KBM-7 (cell line): Measurements from ENCODE around the gene GALNTL6.
"Not testable (repeated sequence)": the region's sequence is repeated elsewhere in the genome, so short reads cannot be mapped to it uniquely, and the experiment has no call there.

Experiments used
- DNase-seq: peaks from one replicate; pipeline ENCODE4 v3.0.0-alpha.2; 2015
- in situ Hi-C: fragments of 300-500 bp; cut with MboI; formaldehyde crosslinking; loops from 2 replicates; pipeline ENCODE4 v1.14.3; 2020; ENCODE audit warnings: low sequenced_read_pairs, low pct_unique_long_range_greater_than_20kb, mixed read lengths

Gene GALNTL6

DNA sequence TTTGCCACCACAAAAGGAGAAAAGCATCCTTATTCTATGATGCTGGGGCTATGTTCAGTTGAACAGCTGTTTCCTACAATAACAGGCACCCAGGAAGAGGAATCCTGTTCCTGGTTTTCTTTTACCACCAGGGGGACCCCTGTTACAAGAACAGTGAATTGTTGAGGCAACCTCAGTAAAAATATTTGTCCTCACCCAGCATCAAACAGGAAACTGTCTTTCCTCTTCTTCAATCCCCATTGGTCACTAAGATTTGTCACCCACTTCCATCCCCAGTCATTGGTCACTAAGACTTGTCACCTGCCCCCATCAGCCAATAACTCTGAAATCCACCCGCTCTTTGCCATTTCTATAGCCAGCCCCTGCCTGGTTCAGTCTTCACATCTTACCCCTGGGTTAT lies 1211.9 kb downstream of the GALNTL6 start:
- DNase-seq = peak; percentile 77
- in situ Hi-C loops = loop anchor here (10.0 kb wide), 1 partner anchor 230 kb away; no protein-coding TSS in a partner anchor

DNA sequence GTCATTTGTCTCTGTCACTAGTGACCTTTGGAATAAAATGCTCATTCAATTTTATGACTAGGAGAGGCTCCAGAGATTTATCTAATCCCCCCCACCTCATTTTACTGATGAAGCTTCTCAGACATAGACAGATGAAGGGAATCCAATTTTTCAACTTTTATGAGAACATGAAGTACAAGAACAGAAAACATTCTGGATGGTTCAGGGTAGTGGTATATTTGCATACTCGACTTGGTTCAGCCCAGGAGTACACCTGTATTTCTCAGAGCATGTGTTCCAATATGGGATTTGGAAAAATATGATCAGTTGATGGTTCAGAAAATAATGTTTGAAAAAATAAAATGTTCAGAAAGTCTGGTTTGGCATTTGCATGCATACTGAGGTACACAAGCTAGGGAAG lies 1224.0 kb downstream of the GALNTL6 start:
- DNase-seq = no peak
- in situ Hi-C loops = no loop called here

DNA sequence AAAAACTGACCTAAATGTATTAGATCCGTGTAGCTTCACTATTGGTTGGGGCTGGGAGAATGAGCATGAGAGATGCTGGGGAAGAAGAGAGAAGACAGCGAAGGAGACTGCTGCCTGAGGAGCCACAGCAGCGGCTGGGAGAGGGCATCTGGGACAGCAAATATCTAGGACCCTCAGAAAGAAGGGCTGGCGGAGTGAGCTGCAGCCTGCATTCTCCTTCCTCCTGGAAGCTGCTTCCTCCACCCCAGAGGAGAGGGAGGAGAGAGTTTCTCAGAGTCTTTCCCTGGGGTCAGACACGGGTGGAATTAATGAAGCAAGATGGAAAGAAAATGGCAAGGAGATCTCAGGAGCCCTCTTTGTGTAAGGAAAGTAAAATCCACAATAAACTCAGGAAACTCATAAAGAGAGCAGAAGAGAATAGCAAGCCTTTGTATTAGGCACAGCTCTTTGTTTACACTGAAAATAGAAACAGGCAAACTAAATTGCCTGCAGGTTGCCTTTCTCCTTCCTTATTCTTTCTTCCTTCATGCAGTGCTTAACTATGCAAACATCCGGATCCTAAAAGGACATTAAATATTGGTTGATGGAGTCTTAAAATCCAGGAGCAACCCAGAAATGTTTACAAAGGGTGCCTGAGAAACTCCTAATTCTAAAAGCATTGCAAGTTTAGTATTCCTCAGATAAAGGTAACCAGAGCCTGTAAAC lies 1225.1 kb downstream of the GALNTL6 start:
- DNase-seq = no peak
- in situ Hi-C loops = no loop called here

DNA sequence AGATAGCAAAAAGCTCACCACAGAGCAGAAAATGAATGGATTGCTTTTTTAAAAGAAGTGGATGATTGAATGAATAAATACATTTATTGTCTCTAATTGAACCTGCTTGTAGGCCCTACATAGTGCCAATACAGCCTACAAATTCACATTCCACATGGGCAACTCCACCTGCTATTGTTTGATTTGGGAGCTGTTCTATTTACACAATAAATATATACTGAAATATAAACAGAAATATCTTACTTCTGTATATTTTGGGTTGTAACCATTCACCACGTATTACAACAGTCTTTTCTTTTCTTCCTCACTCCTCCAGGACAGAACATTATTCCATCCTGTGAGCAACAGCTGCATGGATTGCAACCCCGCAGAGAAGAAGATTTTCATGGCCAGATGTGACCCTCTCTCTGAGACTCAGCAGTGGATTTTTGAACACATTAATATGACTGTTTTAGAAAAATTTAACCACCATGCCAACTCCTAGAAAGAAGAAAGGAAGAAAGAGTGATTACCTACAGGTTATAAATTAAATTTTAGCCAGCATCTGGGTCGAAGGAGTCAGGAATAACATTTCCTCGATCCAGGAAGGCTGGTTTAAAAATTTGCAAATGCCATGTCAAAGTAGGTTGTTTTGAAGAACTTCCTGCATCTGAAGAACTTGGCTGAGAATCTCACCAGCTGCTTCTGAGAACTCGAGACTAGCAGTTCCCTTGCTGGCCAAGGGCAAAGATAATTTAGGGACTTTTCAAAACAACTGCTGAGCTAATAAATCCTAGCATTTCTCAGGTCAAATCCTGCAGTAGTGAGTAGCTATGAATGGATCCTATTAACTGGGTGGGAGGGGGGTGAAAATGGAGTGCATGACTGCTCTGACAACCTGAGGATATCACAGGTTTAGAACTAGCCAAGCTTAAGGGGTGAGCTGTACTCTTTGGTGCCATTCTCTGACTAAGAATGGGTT lies 1226.7 kb downstream of the GALNTL6 start:
- in situ Hi-C loops = no loop called here

GRCh38 chr4:173041482-173041881 lies 1228.3 kb downstream of the GALNTL6 start:
- no peak for DNase-seq
- in situ Hi-C loops = no loop called here

More for the DNA sequence above, 1226.7 kb downstream of the GALNTL6 start:
- no peak for DNase-seq

DNA sequence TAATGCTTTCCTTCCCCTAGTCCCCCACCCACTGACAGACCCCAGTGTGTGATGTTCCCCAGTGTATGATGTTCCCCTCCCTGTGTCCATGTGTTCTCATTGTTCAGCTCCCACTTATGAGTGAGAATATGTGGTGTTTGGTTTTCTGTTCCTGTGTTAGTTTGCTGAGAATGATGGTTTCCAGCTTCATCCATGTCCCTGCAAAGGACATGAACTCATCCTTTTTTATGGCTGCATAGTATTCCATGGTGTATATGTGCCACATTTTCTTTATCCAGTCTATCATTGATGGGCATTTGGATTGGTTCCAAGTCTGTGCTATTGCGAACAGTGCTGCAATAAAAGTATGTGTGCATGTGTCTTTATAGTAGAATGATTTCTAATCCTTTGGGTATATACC lies 1228.9 kb downstream of the GALNTL6 start:
- DNase-seq, in situ Hi-C loops: not testable (repeated sequence)

GRCh38 chr4:173044340-173044739 lies 1231.1 kb downstream of the GALNTL6 start:
- DNase-seq = no peak
- in situ Hi-C loops = no loop called here

- in situ Hi-C loops = no loop called here
- no peak for DNase-seq
Observed at GRCh38 chr4:173045571-173045970, 1232.4 kb downstream of the GALNTL6 start.

DNA sequence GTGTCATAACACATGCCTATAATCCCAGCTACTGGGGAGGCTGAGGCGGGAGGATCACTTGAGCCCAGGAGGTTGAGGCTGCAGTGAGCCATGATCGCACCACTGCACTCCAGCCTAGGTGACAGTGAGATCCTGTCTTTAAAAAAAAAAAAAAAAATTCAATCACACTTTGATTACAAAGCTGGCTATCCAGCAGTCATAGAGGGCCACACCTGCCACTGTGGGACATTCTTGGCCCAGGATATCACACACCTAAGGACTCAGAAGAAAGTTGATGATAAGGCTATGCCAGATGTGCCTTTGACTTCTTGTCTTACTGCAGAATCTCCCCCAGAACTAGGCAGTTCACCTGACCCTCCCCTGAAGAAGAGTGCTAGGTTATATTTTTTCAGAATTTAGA lies 1232.9 kb downstream of the GALNTL6 start:
- no peak for DNase-seq
- in situ Hi-C loops = no loop called here

DNA sequence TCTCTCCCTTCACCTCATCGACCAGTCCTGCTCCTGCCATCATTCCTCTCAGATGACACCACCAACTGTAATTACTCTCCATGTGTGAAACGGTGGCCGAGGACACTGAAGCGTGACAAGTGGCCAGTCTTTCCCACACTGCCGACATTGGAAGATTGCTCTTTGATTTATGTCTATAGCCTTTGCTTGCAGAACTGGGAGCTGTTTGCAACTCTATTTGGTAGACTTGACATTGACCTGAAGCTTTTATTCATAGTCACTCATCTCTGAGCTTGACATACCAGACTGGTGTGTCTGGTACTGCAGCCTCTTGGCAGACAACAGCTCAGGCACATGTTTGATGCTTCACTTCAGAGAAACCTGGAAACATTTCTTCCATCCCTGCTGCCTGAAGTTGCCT lies 1233.6 kb downstream of the GALNTL6 start:
- in situ Hi-C loops = no loop called here
- no peak for DNase-seq

DNA sequence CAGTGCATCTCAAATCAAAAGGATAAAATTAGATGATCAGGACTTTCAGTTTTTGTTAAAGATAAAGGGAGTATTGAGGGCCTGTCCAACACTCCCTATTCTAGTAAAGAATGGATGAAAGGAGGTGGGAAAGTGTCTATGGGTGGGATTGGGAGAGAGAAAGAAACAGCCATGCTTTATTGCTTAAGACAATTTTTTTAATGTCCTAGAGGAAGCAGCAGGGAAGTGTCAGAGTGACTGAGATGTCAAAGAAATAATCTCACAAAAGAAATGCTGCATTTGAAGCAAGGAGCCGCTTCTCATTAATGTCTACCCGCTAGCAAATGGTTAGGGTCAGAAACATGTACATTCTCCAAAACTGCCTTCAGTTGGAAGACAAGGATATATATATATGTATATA lies 1238.0 kb downstream of the GALNTL6 start:
- in situ Hi-C loops = no loop called here
- DNase-seq = no peak

DNA sequence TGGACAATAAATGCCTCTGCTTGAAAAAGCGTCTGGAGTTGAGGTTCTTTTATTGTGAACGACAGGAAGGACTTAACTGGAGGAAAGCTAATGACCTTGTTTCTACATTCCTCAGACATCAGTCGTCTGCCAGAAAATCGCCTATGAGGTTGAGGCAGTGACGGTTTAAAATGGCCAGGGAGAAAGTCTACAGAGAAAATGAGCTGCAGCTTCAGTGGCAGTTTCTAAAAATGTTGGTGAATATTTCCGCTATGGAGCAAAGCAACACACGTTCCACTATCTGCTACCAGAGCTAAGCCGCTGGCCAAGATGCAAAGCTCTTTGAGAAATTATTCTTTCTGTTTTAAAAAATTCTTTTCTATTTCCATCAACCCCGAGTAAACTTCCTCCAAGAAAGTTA lies 1238.5 kb downstream of the GALNTL6 start:
- in situ Hi-C loops = no loop called here
- DNase-seq = no peak

GRCh38 chr4:173052439-173052838 lies 1239.2 kb downstream of the GALNTL6 start:
- in situ Hi-C loops = no loop called here
- no peak for DNase-seq

- in situ Hi-C loops = no loop called here
- DNase-seq = no peak
Observed at GRCh38 chr4:173056271-173056670, 1243.1 kb downstream of the GALNTL6 start.

GRCh38 chr4:173056710-173057109 lies 1243.5 kb downstream of the GALNTL6 start:
- in situ Hi-C loops = no loop called here
- DNase-seq = no peak

- no peak for DNase-seq
Observed at GRCh38 chr4:173057442-173057841, 1244.2 kb downstream of the GALNTL6 start.

GRCh38 chr4:173057901-173058300 lies 1244.7 kb downstream of the GALNTL6 start:
- DNase-seq = no peak
- in situ Hi-C loops = no loop called here

More at GRCh38 chr4:173057442-173057841, 1244.2 kb downstream of the GALNTL6 start:
- in situ Hi-C loops = no loop called here

- in situ Hi-C loops = no loop called here
- DNase-seq = no peak
Observed at GRCh38 chr4:173061160-173061559, 1248.0 kb downstream of the GALNTL6 start.

GRCh38 chr4:173073939-173074500 lies 1260.8 kb downstream of the GALNTL6 start:
- DNase-seq = no peak
- in situ Hi-C loops = no loop called here

DNA sequence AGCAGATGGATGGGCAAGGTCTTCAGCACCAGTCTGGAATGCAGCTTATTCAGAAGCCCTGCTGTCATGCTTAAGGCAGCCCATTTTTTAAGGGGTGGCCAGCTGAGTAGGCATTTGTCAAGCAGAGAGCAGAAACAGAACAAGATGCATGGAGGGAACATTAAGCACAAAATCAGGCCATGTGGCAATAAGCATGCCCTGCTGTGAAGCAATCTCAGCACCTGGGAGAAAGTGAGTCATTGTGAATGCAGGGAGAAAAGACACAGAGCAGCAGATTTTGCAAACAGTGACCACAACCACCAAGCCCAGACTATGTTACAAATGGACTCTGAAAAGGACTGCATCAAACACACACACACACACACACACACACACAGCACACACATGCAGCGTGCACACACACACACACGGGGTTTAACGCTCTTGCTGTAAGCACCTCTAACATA lies 1261.3 kb downstream of the GALNTL6 start:
- in situ Hi-C loops = no loop called here
- peak; percentile 5 for DNase-seq
